ENCODE data around the gene OR6C70.

- TF ChIP-seq CTCF (IDR thresholded peaks at IDR 0.05; ENCODE audit: insufficient read depth, low read length) (no peak), POLR2AphosphoS5 (IDR thresholded peaks at IDR 0.05; ENCODE audit: low read depth) (no peak), REST (IDR thresholded peaks at IDR 0.05; ENCODE audit: insufficient replicate concordance, low read depth) (no peak), SPI1 (IDR thresholded peaks at IDR 0.05; ENCODE audit: borderline replicate concordance, low read depth) (no peak)
Observed at GRCh38 chr12:55425954-55426353, 44.0 kb downstream of the OR6C70 start, which contains the start of gene OR6C76.

Measured in HL-60 (cell line).